GM12878 (cell line): ENCODE results near the gene NAT10. TPM values are rescaled to one million over a fixed set of nuclear protein-coding genes. Genes with fewer than 3 reads are reported as not detected.

Source experiments
- ATF2 ChIP-seq: IDR thresholded peaks from 2 replicates; pipeline ENCODE4 v1.6.1; 2012; ENCODE audit warnings: low read length, inconsistent platforms
- CBX5 ChIP-seq: sonication (generic); IDR thresholded peaks from 2 replicates; pipeline ENCODE4 v1.6.1; 2016; ENCODE audit warnings: low read depth, moderate library complexity, mild to moderate bottlenecking, inconsistent platforms
- GATAD2B ChIP-seq: fragments of 450-650 bp; conservative IDR thresholded peaks from 2 replicates; pipeline ENCODE4 v1.6.1; 2017; ENCODE audit warnings: low read depth, mild to moderate bottlenecking, moderate library complexity
- MEF2B ChIP-seq: fragments of 450-650 bp; IDR thresholded peaks from 2 replicates; pipeline ENCODE4 v1.6.1; 2018; ENCODE audit warnings: mild to moderate bottlenecking, moderate library complexity; ENCODE audit not compliant: partially characterized antibody, poor library complexity, severe bottlenecking
- NFXL1 ChIP-seq: fragments of 450-650 bp; IDR thresholded peaks from 2 replicates; pipeline ENCODE4 v1.6.1; 2017; ENCODE audit warnings: antibody characterized with exemption, mild to moderate bottlenecking, borderline replicate concordance
- TCF3 ChIP-seq: IDR thresholded peaks from 2 replicates; pipeline ENCODE4 v1.6.1; 2012; ENCODE audit warnings: low read depth, mild to moderate bottlenecking, low read length, borderline replicate concordance; ENCODE audit not compliant: insufficient read depth
- YY1 ChIP-seq: IDR thresholded peaks from 2 replicates; pipeline ENCODE4 v1.6.1; 2011; ENCODE audit warnings: low read depth, mild to moderate bottlenecking, low read length
- polyA plus RNA-seq, 11 experiments: library from polyadenylated mRNA; depleted of rRNA in 4 of 11; unstranded in 6 of 11; stranded (reverse) in 5 of 11; fragments of >200 nt; fragmentation: Nextera tagmentation in 4 of 11; fragmentation: Illumina TruSeq in 1 of 11; extraction: Ambion mirVana in 4 of 11; extraction: Trizol in 1 of 11; gene quantifications; 1 replicate in 1 of 11; 2 replicates in 10 of 11; pipeline versions ENCODE4 v1.2.1 to v1.2.3, GENCODE V29; 2011 to 2016; ENCODE audit warnings: inconsistent platforms in 2 of 11, missing spikeins in 2 of 11, low read depth in 1 of 11
- total RNA-seq, 4 experiments: library from RNA; depleted of rRNA in 3 of 4; stranded (reverse); fragments of >200 nt in 3 of 4; fragmentation: Illumina TruSeq in 1 of 4; extraction: Trizol in 1 of 4; gene quantifications; 2 replicates each; pipeline versions ENCODE4 v1.2.1 to v1.2.3, GENCODE V29; 2013 to 2021
- TF ChIP-seq, protein P1 (sequence below): fragments of 450-650 bp; IDR thresholded peaks from 2 replicates; pipeline ENCODE4 v1.6.1; 2016; ENCODE audit warnings: mild to moderate bottlenecking, moderate library complexity, borderline replicate concordance

The NAT10 gene
- total and polyA plus RNA-seq, 10 of the 15 experiments (the other 5 are each of a cell fraction or from before 2014, with no cell fraction given) = 45.1 to 95.5 (median 72.8) TPM

DNA sequence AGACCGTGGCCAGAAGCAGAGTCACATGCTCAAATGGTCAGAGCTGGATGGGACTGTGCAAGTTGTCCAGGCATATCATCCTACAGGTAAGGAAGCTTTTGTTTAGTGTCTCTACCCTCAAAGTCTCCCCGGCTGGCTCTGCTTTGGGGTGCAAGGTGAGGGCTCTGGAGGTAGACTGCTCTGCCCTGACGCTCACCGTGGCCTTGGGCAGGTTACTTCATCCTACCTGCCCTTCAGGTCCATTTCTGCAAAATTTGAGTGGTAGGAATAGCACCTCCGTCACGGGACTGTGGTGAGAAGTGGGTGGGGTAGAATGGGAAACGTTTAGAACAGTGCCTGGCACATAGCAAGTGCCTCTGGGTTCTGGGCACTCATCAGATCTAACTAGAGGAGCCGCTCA, 42.2 kb downstream of the NAT10 start (continued):
- TF ChIP-seq, protein P1, sequence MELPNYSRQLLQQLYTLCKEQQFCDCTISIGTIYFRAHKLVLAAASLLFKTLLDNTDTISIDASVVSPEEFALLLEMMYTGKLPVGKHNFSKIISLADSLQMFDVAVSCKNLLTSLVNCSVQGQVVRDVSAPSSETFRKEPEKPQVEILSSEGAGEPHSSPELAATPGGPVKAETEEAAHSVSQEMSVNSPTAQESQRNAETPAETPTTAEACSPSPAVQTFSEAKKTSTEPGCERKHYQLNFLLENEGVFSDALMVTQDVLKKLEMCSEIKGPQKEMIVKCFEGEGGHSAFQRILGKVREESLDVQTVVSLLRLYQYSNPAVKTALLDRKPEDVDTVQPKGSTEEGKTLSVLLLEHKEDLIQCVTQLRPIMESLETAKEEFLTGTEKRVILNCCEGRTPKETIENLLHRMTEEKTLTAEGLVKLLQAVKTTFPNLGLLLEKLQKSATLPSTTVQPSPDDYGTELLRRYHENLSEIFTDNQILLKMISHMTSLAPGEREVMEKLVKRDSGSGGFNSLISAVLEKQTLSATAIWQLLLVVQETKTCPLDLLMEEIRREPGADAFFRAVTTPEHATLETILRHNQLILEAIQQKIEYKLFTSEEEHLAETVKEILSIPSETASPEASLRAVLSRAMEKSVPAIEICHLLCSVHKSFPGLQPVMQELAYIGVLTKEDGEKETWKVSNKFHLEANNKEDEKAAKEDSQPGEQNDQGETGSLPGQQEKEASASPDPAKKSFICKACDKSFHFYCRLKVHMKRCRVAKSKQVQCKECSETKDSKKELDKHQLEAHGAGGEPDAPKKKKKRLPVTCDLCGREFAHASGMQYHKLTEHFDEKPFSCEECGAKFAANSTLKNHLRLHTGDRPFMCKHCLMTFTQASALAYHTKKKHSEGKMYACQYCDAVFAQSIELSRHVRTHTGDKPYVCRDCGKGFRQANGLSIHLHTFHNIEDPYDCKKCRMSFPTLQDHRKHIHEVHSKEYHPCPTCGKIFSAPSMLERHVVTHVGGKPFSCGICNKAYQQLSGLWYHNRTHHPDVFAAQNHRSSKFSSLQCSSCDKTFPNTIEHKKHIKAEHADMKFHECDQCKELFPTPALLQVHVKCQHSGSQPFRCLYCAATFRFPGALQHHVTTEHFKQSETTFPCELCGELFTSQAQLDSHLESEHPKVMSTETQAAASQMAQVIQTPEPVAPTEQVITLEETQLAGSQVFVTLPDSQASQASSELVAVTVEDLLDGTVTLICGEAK = no peak
- TF ChIP-seq NFXL1 (no peak), TCF3 (no peak), YY1 (no peak), ATF2 (no peak), CBX5 (no peak), MEF2B (no peak), GATAD2B (no peak)
